Stimulated activated CD8-positive, alpha-beta memory T cell treated with anti-CD3 and anti-CD28 coated beads, Interleukin-2, amount 100 ng/mL, for 48 hours (primary cell): Measurements from ENCODE around the gene C1orf116.
A peak's percentile ranks its signal among the peaks of the same experiment; 100 is the strongest.

Experiments used
- DNase-seq, 2 donors: peaks; one replicate each; pipeline ENCODE4 v3.0.0-alpha.2; 2020; ENCODE audit warnings: low read depth in 2 of 2

C1orf116 gene

DNA sequence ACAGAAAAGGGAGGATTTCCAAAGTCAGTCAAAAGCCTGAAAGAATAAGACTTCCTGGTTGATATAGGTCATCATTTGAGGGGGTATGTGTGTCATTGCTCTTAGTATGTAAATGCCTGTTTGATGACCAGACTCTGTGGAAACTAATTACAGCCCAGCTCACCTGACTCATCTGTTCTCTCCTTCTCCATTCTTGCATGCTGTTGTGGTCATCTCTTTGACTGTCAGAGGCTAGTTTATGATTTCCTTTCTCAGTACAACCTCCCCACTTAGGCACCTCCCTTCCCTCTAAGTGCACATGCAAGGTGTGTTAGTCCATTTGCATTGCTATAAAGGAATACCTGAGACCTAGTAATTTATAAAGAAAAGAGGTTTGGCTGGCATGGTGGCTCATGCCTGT lies 2.4 kb upstream of the C1orf116 start:
- no peak for DNase-seq

DNA sequence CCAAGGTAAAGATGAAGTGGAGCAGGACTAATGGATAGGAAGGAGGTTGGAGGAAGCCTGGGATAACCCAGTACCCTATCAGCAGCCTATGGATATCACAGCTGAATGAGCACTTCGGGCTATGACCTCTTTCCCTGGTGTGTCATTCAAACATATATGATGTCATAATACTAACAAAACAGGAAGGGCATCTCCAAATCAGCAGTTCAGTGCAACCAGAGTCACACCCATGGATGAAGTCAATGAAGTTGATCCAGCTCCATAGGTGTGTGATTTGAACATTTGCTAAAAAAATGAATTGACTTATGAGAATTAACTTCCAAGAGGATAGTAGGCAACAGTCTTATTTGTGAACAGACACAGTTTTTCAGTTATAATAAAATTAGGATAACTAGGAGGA lies 1.7 kb upstream of the C1orf116 start:
- no peak for DNase-seq

DNA sequence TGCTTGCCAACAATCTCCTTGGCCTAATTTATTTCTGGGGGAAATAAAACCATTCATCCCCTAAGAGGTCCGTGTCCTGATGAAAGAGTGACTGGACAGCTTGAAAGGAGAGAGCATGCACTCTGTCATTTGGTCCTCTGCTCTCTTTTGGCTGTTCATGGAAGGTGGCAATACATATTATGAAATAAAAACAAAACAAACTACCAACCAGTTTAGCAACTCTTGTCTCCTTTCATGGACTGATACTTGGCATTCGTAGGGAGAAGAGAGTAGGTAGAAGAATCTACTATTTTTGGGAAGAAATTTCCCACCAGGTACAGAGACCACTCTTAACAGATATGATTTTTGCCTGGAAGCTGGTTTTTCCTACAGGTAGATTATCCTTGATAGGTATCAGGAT lies 746 bp upstream of the C1orf116 start:
- no peak for DNase-seq

DNA sequence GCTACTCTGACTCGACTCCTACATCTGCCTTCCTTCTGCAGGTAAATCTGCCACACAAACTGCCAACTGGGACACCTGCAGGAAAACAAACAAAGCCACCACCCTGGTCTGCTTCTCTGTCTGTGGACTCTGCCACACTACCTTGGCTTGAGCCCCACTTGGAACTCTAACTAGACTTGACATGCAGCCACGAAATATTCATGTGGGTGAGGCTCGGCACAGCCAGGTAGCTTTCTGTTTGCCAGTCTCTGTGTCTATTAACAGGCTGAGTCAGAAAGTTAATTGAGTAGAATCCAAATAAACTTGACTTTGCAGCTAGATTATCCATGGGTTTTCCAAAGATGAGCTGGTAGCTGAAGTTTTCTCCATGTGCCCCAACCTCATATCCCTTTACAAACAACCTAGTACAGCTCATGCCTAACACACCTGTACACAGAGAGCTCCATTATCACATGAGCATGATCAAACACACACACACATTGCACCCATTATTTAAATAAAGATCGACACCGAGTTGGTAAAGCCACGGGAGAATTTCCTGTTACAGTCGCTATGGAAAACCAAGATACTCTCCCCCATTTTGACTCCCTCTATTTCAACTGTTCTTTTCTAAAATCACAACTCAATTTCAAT lies 808 bp downstream of the C1orf116 start:
- DNase-seq: no peak

DNA sequence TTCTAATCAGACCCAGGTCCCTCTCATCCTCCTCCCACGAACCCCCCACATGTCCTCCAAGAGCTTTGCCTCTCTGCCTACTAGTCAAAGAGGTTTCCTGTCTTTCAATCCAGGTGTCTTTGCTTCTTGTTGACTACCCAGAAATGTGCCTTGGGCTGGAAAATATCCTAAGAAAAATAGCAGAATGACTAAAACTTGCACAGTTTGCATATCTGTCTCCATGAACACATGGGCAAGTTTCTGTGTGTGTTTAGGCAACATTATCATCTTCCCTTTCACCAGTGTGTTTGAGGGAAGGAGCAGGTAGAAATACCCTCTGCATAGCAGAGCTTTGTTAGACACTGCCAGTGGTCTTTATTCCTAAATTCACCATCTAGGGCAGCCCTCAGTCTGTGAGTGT lies 1.5 kb downstream of the C1orf116 start:
- no peak for DNase-seq

DNA sequence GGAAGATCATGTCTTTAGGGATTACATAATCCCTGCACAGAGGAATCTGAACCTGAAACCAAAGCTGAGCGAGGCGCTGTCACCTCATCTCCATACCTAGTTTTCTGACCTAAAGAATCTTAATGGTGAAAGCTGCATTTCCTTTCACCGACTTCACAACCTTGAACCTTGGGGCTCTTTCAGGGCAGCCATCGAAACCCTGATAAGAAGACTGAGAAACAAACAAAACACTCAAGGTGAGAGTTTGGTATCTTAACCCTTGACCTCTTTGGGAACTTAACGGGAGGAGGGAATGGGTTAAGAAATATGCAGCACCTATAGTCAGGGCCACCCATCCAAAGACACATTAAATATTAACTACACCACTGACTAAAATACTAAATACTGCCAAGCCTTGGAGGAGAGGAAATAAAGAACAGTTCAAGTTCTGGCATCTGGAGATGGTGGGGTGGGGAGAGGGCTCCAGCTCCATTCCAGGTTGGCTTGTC lies 2.0 kb downstream of the C1orf116 start:
- no peak for DNase-seq

DNA sequence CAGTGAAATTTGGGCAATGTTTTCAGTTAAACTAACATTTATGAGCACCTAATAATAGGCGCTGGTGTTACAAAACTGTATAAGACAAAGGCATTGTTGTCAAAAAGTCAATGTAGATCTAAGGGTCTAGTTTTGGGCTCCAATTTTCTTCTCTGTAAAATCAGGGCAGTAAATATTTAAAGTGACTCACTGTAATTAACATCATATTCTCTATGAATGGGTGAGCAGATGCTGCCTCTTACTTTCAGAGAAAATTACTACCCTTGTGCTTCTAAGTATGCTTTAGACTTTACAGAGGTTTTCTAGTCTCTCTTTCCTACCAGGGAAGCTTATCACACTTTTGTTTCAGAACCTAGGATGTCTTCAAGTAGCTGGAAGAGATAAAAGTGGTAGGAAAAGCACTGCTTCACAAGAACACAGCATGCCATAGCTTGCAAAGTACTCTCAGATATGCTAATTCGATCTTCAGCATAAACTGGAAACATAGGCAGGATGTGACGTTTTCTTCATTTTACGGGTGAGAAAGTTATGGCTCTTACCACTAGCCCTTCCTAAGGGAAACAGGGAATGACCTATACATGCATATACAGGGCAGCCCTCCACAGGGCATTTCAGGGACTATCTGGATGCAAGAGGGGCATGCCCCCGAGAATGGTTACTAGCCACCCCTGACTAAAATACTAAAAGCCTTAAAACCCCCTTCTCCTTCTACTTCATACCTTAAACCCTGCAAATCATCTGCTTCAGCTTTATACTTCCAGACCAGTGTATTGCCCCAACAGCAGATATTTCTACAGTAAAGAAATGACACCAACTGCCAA lies 2.6 kb downstream of the C1orf116 start:
- no peak for DNase-seq

DNA sequence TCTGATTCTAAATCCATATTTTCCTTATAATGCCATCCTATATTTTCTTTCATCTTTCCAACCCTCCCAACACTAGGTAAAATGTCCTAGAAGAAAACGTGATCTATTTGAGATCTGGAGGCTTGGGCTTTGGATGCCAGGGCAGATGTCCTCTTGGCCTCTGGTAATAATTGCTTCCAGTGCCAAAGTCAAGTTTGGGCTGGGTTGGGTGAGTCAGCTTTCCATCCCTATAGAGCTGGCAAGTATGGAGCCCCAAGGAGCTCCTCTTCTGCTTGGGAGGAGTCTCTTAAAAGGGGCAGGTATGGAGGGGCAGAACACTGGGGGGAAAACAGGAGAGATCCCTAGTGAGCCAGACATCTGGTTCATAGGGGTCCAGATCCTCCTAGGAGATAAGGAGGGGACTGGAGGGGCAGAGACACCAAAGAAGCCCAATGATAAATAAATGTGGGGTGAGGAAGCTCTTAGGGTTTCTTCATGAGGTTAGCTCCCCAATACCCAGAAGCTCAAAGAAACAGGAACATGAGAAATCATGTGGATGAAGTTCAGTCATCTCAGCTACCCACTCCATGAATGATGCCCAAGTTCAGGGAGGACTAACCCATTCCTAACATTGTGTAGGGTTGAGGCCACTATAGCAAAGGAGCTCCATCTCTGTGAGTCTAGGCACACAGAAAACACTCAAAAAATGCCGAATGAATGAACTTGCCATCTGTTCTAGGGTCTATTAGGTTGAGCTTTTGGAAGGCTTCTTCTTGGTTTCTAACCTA lies 3.5 kb downstream of the C1orf116 start:
- DNase-seq: no peak

DNA sequence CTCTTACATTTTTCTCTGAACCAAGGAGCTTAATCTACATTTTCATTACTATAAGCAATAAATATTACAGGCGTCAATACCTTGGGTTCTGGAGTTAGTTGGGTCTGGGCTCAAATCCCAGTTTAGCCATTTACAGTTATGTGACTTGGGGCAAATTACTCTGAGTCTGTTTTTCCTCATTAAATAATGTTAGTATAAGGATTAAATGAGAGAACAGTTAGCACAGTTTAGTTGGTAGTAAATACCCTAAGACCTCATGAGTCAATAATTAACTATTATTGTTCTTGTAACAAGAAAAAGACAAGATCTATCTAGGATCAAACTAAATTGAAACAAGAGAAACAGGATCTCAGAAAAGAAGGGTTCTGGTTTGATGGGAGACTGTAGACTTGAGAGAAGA lies 4.6 kb downstream of the C1orf116 start:
- no peak for DNase-seq

DNA sequence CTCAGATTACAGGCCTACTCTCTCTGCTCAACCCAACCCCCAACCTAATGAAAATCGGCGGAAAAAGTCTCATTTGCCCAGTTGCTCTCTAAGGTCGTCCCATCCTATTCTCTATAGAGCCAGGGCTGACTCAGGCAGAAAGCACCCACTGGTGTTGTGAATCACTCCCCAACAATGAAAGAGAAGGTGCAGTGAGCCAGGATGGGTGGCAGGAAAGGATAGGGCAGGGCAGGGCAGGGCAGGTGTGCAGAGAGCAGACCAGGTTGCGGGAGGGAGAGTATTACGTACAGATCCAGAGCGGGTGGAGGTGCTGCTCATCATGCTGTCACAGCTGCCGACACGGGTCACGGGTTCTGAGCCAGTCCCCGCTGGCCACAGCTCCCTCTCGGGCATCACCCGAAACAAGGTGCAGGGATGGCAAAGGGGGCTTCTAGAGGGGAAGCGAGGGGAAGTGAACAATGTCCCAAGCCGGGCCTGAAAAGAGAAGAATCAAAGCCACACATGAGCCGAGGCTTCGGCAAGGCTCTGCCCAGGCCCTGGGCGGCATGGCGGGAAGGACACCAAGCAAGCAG lies 5.3 kb downstream of the C1orf116 start:
- DNase-seq: no peak

DNA sequence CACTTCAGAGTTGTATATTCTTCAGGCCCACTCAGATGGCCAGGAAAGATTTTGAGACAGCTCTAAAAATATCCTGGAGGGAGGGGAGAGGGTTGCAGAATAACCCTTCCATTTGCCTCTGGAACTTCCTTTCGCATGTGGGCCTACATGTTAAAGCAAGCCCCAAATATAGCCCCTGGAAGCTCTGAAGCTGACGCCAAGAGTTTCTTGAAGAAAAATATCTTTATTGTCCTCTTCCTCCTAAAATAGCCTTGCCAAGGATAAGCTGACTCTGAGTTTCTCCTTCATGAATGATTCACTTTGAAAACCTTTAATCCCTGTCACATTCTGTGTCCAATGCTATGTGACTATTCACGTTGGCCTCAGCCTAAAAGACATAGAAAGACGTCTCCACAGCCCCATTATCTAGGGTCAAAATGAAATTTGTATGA lies 6.4 kb downstream of the C1orf116 start:
- no peak for DNase-seq

DNA sequence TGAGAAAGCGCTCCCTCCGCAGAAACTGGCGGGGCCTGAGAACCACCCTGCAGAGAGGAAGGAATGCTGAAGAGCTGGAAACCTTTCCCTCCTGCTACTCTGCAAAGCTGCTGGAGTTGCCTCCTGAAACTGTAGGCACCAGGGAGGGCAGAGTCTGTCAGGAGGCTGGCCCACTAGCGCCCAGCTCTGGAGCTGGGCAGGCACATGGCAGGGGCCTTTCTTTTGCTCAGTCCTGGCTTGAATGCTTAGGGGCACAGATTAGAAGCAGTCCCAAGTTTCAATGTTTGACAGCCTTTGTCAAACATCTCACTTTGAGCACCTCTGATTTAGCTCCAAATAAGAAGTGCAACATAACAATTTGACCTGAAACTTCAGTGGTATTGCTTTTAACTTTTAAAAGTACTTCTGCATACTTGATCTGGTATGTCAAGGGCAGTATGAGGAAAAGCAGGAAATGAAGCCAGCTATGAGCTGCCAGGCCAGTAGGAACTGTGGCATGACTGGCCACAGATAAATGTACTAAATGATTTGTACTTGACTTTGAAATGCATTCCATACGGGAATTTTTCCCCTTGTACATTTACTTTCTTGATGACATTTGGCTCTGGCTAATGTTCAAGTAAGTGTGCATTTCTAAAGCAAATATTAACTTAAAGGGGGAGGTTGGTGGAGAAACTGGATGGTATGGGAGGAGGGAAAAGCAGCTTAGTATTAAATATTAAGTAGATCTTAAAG lies 7.2 kb downstream of the C1orf116 start:
- no peak for DNase-seq

DNA sequence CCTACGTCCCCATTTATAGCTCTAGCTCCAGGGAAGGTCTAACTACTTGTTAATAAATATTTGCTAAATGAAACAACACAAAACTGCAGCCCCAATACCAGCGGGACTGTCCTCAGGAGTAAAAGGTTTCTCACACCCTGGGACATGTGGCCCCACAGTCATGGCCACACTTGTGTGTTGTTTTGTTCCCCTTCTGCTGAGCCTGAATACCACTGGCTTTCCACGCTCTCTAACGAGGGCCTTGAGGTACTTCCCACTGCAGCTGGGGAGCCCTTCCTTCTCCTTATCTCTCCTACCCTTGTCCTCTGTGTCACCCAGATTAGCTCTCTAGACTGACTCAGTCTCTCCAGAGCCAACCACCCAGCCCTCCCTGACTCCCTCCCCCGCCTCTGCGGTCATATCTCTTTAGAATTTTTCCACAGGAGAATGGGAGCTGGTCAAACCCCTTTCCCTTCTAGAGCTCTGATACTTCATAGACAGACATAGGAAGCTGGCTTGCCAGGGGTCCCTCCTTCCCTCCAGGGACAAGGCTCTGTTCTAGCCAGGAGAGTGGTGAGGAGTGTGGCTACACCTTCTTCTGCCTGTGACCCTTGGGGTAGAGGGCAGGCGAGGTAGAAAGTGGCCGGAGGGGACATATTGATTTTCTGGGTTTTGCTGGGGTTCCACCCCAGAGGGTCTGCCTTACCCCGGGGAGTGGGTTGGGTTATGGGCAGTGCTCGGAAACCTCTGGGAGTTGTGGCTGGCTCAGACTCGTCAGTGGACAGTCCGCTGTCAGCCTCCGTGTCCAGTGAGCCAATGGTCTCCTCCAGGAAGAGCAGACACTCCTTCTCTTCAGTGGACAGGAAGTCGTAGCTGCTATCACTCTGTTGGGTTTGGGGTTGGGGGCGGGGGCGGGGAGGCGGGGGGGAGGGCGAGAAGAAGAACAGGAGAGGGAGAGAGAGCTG lies 8.1 kb downstream of the C1orf116 start:
- peak in 1 of 2 donors; percentile 12 for DNase-seq

DNA sequence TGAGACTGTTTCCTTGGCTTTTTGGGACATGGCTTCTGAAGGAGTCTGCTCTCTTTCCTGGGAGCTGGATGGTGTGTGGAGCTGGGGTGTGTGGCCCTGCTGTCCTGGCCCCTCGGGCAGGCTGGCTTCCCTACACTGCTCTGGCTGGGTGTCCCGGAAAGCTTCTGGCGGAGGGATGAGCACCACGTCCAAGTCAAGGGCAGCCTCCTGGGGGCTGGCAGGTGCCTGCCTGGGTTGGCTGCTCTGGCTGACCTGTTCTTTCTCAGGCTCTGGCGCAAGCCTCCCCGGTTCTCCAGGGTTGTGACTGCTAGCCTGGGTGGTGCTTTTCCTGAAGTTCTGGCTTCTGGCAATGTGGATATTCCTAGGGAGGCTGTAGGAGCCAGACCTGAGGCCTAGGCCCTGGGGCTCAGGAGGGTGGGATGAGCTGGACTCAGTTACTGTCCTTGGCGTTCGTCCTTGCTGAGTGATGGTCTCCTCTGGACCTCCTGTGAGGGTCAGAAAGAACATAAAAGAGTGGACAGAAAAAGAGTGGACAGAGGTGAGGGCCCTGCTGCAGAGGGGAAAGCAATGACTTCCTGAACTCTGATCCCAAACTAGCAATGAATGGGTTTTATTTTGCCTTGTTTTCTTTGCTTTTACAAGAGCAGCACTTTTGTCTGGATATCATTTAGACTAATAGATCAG lies 9.4 kb downstream of the C1orf116 start:
- no peak for DNase-seq

DNA sequence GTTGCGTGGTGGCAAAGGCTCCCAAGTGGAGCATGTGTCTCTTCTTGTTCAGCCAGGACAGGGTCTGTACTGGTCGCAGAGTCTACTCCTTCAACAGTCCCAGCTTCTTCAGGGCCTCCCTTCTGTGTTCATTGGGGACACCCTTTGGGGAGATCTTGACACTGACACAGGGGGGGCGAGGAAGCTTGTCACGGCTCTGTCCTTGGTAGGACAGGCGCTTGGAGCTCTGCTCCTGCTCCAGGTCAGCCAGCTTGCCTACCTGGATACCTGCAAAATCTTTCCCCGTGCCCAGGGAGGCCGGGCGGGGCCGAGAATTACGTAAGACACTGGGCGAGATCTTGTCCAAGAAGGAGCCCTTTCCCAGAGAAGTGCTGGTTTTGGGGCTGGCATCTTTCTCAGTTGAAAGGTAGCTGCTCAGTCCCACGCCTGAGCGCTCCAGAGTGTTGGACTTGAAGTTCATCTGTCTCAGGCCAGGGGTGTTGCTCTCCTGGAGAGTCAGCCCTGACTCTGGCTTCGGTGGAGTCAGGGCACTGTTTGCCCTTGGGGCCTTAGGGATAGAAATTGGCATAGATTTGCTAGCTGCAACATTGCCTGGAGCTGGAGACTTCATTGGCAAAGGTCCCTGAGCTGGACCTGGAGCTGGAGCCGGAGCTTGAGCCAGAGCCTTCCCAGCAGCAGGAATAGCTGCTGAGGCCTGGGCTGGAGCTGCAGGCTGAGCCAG lies 10.5 kb downstream of the C1orf116 start:
- DNase-seq: no peak

DNA sequence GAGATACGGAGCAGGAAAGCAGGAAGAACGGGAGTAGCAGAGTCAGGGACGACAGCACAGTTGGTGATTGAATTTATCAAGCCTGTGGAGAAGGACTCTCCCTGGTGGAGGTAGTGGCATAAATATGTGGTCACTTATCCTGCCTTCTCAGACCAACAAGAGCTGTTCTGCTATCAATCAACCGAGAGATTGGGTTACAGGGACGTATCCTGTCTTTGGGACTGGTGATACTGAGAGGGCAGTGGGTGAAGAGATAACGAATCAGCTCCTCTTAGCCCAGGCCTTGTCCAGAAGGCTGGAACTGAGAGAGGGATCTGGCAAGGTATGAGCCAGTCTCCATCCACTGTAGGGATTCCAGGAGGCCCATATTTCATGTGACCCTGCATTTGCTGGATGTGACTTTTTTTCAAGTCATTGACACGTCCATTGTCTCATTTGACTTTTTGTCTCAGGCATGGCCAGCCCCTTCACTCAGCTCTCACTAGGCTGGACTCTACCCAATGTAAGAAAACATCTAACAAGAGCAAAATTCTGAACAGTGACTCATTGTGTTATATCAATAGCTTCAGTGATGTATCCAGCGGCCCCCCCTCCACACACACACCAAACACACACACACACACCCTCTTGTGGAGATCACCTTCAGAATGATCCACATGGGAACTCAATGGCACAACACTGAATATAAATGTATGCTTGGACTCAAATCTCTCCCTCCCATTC lies 11.3 kb downstream of the C1orf116 start:
- no peak for DNase-seq

DNA sequence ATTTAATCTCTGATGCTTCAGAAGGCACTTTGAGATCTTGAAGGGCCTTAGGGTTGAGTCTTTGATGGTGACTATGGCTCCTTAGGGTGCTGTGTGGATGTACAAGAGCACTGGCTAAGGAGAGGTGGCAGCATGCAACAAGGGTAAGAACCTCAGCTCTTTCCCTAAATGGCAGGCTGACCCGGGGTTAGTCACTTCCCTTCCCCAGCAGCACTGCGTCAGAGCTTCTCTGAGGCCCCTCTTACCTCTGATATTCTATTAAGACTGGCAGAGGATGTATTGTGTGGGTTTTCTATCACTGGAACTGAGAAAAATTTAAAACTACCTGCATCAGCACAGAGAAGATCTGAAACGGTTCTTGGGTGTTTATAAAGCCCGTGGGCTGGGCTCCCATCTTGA lies 11.8 kb downstream of the C1orf116 start:
- DNase-seq: no peak

DNA sequence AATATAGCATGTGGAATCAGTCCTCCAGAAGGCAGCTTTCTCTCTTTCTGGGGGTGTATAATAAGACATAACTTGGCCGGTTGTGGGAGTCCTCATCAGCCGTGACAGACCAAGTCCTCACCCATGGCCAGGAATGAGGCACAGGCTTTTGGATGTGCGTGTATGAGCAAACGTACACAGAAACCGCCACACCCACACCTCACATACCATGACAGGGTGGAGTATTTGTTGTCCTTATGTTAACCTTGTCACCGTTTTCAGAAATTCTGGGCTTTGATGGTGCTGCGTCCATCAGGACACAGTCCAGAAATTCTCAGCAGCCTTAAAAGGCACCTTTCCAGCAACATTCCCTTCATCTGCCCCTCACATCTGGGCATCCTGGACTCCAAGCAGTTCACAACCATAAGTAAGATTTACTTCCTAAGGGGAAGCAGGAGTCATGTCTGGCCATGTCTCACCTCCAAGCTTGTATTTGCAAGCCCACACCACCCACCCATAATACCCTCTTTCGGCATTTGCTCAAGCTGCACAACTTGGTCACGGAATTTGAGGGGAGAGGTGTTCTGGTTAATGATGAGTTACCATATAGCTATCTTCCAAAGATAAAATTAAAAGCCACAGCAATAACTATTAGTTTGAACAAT lies 12.4 kb downstream of the C1orf116 start:
- no peak for DNase-seq
